ENCODE measurements around the gene TRIM37. TPM values are rescaled to one million over a fixed set of nuclear protein-coding genes. Genes with fewer than 3 reads are reported as not detected.

TRIM37 gene
- total RNA-seq, 6 experiments from 2014 or later = 7.2 to 11.0 (median 9.0) TPM

DNA sequence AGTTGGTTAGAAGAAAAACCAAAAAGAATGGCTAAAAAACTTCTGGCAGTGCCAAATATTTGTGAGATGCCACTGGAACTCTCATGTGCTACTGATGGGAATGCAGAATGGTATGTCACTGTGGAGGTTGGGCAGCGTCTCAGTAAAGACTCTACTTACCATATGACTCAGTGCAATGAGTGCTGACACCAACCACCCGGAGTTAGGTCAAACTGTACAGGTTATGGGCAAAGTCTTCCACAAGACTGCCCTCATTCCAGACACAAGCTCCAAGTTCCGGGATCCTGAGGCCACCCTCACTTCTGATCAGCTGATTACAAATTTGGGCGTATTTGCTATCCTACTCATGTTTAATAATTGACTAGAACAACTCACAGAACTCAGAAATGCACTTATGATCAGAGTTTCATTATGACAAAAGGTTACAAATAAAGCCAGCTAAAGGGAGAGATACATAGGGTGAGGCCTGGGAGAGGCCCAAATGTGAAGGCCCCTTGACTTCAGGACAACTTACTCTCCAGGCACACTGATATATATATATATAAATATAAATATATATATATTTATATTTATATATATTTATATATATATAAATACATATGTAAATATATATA is 114.9 kb downstream of the TRIM37 start:
- WGBS (ENCODE audit: insufficient coverage, low coverage, low lambda C conversion rate, missing lambda C conversion rate) = 0% methylated on average over 1 of the region's 4 CpGs
- Histone ChIP-seq H3K4me3 (peak overlapping the region in 1 of 3 donors; percentile 5), H3K4me1 (peaks cover 0 to 36% (median 9%) of the 10 kb centered on the region in 4 donors), H3K9me3 (no peaks in the 10 kb centered on the region), H3K27me3 (no peaks in the 10 kb centered on the region), H3K27ac (peak overlapping the region; percentile 58 to 98 (median 94)), H3K36me3 (no peaks in the 10 kb centered on the region)
- intact Hi-C loops (cut with DNase I) = no loop called here
- ATAC-seq (peak; percentile 80 to 93 (median 88)), DNase-seq (peak; percentile 62 to 85 (median 75))
- TF ChIP-seq POLR2A (IDR thresholded peaks at IDR 0.05) = peak; percentile 48
- TF ChIP-seq, protein P1, sequence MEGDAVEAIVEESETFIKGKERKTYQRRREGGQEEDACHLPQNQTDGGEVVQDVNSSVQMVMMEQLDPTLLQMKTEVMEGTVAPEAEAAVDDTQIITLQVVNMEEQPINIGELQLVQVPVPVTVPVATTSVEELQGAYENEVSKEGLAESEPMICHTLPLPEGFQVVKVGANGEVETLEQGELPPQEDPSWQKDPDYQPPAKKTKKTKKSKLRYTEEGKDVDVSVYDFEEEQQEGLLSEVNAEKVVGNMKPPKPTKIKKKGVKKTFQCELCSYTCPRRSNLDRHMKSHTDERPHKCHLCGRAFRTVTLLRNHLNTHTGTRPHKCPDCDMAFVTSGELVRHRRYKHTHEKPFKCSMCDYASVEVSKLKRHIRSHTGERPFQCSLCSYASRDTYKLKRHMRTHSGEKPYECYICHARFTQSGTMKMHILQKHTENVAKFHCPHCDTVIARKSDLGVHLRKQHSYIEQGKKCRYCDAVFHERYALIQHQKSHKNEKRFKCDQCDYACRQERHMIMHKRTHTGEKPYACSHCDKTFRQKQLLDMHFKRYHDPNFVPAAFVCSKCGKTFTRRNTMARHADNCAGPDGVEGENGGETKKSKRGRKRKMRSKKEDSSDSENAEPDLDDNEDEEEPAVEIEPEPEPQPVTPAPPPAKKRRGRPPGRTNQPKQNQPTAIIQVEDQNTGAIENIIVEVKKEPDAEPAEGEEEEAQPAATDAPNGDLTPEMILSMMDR (IDR thresholded peaks at IDR 0.05) = no peak

DNA sequence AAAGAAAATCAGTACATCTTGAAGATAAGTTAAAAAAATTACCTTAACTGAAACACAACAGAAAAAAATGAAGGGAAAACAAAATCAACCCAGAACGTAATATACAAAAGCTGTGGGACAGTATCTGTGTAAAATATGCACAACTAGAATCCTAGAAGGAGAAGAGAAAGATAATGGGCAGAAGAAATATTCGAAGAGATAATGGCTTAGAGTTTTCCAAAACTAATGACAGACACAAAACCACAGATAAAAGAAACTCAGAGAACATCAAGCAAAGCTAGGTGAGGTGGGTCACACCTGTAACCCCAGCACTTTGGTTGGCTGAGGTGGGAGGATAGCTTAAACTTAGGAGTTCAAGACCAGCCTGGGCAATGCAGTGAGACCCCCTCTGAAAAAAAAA is 117.1 kb downstream of the TRIM37 start:
- no peaks in the 10 kb centered on the region for H3K36me3 ChIP-seq
- no peak for DNase-seq
- no peak for ATAC-seq
- H3K9me3 ChIP-seq = no peaks in the 10 kb centered on the region
- peaks cover 0 to 30% (median 7%) of the 10 kb centered on the region in 4 donors for H3K4me1 ChIP-seq
- H3K27me3 ChIP-seq = no peaks in the 10 kb centered on the region
- intact Hi-C loops (cut with DNase I) = no loop called here
- no peak overlapping the region for H3K4me3 ChIP-seq
- TF ChIP-seq POLR2A (IDR thresholded peaks at IDR 0.05) = no peak
- TF ChIP-seq, protein P1 (IDR thresholded peaks at IDR 0.05) = no peak
- H3K27ac ChIP-seq = no peak overlapping the region
- 50% methylated on average over 2 of the region's 2 CpGs for WGBS (ENCODE audit: insufficient coverage, low coverage, low lambda C conversion rate, missing lambda C conversion rate)

DNA sequence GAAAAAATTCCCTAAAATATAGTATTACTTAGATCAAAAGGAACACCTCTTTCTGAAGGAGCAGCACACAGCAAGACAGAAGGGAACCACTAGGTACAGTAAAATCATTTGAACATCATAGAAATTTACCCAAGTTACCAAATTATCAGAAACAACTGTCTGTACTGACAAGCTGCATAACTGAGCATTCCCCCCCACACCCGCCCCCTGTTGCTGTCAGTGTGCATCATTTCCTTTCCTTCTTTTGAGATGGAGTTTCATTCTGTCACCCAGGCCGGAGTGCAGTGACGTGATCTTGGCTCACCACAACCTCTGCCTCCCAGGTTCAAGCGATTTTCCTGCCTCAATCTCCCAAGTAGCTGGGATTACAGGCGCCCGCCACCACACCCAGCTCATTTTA is 120.7 kb downstream of the TRIM37 start:
- intact Hi-C loops (cut with DNase I) = no loop called here
- Histone ChIP-seq H3K27ac (no peak overlapping the region), H3K27me3 (no peaks in the 10 kb centered on the region), H3K36me3 (no peaks in the 10 kb centered on the region), H3K4me1 (peaks cover 0 to under 1% (median 0%) of the 10 kb centered on the region in 4 donors), H3K4me3 (no peak overlapping the region), H3K9me3 (no peaks in the 10 kb centered on the region)
- DNase-seq (no peak), ATAC-seq (no peak)
- WGBS (ENCODE audit: insufficient coverage, low coverage, low lambda C conversion rate, missing lambda C conversion rate) = 75% methylated on average over 4 of the region's 6 CpGs
- no peak for TF ChIP-seq POLR2A (IDR thresholded peaks at IDR 0.05)
- TF ChIP-seq, protein P1 (IDR thresholded peaks at IDR 0.05) = no peak

DNA sequence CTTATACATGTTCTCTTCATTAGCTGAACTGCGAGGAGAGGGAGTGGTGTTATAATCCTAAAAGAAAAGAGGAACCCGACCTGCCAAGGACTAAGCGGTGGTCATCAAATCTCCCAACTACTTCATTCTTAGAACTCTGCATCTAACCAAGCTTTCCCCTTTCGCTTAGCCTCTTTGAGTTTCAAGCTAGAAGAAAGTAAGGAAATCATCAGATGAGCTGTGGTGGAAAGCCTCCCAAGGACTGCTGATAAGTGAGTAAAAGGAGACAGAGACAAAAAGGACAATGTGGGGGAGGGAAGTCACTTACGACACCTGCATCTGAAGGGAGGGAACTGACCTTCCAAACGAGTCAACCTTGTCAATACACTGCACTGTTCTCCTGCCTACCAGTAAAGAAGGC is 121.3 kb downstream of the TRIM37 start:
- H3K27me3 ChIP-seq = no peaks in the 10 kb centered on the region
- no peak overlapping the region for H3K27ac ChIP-seq
- 60% methylated on average over 6 of the region's 6 CpGs for WGBS (ENCODE audit: insufficient coverage, low coverage, low lambda C conversion rate, missing lambda C conversion rate)
- intact Hi-C loops (cut with DNase I) = no loop called here
- peak in 2 of 4 donors; percentile 23 to 30 for ATAC-seq
- H3K9me3 ChIP-seq = no peaks in the 10 kb centered on the region
- no peaks in the 10 kb centered on the region for H3K36me3 ChIP-seq
- no peak overlapping the region for H3K4me3 ChIP-seq
- TF ChIP-seq POLR2A (IDR thresholded peaks at IDR 0.05) = no peak
- TF ChIP-seq, protein P1 (IDR thresholded peaks at IDR 0.05) = no peak
- no peaks in the 10 kb centered on the region for H3K4me1 ChIP-seq
- no peak for DNase-seq

All from right lobe of liver (tissue), 6 donors.